ENCODE data around the gene PLEKHG4B. TPM values are rescaled to one million over a fixed set of nuclear protein-coding genes. Genes with fewer than 3 reads are reported as not detected.

Gene PLEKHG4B
- total RNA-seq, 2 experiments from 2014 or later = not detected

- H3K27me3 Mint-ChIP-seq = peaks cover 10% of the 10 kb centered on the region
- no peaks in the 10 kb centered on the region for H3K36me3 Mint-ChIP-seq (ENCODE audit: low read depth)
- no peaks in the 10 kb centered on the region for H3K9me3 Mint-ChIP-seq
- no peak for DNase-seq
- ChIA-PET CTCF (no interaction called here), POLR2A (no interaction called here)
- no peaks in the 10 kb centered on the region for H3K4me1 Mint-ChIP-seq (ENCODE audit: low read depth)
- no peak overlapping the region for H3K4me3 Mint-ChIP-seq
- no peak overlapping the region for H3K27ac Mint-ChIP-seq
- no peak for TF ChIP-seq CTCF (IDR thresholded peaks at IDR 0.05)
- intact Hi-C loops (cut with micrococcal nuclease) = no loop called here
- no peak for ATAC-seq
These were observed 18.0 kb upstream of the PLEKHG4B start for GRCh38 chr5:73768-74502.

DNA sequence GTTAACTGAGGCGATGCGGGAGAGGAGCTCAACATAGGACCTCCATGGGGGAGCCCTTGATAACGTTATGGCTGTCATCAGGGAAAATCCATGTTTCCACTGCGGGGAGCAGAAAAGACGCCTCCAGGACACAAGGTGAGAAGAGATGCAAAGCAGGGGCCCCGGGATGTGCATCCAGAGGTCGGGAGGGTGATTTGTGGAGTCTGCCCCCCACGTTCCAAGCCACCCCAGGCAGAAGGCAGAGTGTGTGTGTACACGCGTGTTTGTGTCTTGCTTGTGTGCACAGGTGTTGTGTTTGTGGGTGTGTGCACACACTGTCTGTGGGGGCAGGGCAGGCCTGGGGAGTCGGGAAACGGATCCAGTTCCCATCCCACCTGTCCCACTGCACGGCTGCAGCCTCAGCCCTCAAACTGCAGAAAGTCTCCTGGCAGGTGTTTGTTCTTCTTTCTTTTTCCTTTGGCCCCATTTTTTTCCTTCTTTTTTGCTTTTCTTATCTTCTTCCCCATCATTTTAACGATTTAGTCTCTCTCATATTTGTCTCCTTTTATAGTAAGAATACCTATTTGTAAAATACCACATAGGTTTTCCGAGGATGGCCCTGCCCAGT is 17.4 kb upstream of the PLEKHG4B start:
- Mint-ChIP-seq H3K27me3 (peaks cover 8% of the 10 kb centered on the region), H3K9me3 (no peaks in the 10 kb centered on the region), H3K4me1 (ENCODE audit: low read depth) (no peaks in the 10 kb centered on the region), H3K4me3 (no peak overlapping the region), H3K27ac (no peak overlapping the region), H3K36me3 (ENCODE audit: low read depth) (no peaks in the 10 kb centered on the region)
- ChIA-PET POLR2A (no interaction called here), CTCF (no interaction called here)
- ATAC-seq (no peak), DNase-seq (no peak)
- intact Hi-C loops (cut with micrococcal nuclease) = no loop called here
- no peak for TF ChIP-seq CTCF (IDR thresholded peaks at IDR 0.05)

DNA sequence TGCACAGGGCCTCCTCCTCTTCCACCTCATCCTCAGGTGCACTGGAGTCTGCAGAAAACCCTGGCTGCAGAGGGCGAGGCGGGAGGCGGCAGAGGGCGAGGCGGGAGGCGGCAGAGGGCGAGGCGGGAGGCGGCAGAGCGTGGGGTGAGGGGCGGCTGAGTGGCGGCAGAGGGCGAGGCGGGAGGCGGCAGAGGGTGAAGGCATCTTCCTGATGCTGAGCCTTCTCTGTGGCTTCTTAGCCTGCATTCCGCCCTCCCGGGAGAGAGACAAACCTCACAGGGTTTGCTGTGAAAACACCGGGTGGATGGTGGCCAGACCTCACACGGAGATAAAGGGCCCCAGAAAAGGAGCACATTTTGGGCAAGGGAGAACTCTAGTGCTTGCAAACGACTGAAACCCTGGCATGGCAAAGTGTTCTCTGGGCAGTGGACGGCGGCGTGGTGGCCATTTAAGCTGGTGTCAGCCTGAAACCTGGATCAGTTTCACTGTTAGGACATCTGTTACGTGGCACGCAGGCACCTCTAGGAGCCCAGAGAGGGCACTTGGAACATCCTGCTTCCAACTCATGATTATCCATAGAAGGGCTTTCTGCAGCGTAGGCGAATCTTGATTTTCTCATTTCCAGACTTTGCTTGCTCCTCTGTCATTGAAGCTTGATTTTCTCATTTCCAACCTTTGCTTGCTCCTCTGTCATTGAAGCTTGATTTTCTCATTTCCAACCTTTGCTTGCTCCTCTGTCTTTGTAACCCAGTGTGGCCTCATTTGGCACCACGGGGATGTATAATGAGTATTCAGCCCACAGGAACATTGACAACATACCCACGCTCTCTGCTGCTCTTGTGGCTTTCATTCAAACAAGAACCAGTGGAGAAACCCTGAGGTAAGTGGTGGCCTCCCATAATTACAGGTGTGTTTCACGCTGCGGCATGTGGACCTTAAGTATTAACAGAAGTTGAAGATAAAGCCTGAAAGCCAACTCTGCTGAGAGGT is 16.3 kb upstream of the PLEKHG4B start:
- Mint-ChIP-seq H3K4me3 (no peak overlapping the region), H3K27ac (no peak overlapping the region), H3K36me3 (ENCODE audit: low read depth) (no peaks in the 10 kb centered on the region), H3K27me3 (peaks cover 10% of the 10 kb centered on the region), H3K4me1 (ENCODE audit: low read depth) (no peaks in the 10 kb centered on the region), H3K9me3 (no peaks in the 10 kb centered on the region)
- DNase-seq (no peak), ATAC-seq (no peak)
- POLR2A ChIA-PET = no interaction called here
- CTCF ChIA-PET = no interaction called here
- intact Hi-C loops (cut with micrococcal nuclease) = no loop called here
- no peak for TF ChIP-seq CTCF (IDR thresholded peaks at IDR 0.05)

DNA sequence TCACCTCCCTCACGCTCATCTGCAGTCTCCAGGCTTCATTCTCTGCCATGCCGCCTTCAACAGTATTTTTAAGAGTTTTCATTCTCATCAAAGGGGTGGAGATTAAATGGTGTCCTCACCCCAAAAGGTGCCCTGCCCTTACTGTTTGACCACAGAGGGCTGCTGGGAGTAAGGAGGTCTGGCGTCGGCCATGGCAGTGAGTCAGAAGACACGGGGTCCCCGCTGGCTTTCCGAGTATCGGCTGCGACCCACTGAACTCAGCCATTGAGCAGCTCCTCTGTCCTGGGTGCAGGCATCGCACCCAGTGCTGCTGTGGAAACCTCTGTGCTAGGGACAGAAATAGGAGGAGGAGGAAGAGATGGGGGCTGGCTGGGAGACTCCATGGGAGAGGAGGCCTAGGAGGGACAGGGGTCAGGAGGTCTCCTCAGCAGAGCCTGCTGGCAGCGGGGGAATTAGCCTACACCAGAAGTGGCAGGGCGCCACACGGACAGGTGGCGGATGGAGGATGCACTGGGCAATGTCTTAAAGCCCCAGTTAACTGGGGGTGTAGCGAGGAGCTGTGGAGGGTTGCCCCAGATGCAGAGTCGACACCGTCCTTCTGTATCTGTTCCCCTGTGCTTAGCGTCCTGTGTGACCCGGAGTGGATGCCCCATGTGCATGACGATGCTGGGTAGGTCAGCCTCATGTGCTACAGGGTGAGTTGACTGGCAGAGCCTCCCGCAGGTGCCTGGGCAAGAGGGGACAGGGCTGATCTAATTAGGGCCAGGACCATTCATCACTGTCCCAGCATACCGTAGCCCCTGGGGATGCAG is 15.4 kb upstream of the PLEKHG4B start:
- no peak for ATAC-seq
- H3K27ac Mint-ChIP-seq = no peak overlapping the region
- H3K4me1 Mint-ChIP-seq (ENCODE audit: low read depth) = no peaks in the 10 kb centered on the region
- ChIA-PET CTCF (no interaction called here), POLR2A (no interaction called here)
- H3K4me3 Mint-ChIP-seq = no peak overlapping the region
- H3K27me3 Mint-ChIP-seq = peaks cover 9% of the 10 kb centered on the region
- TF ChIP-seq CTCF (IDR thresholded peaks at IDR 0.05) = no peak
- no peaks in the 10 kb centered on the region for H3K36me3 Mint-ChIP-seq (ENCODE audit: low read depth)
- no peaks in the 10 kb centered on the region for H3K9me3 Mint-ChIP-seq
- intact Hi-C loops (cut with micrococcal nuclease) = no loop called here
- DNase-seq = no peak

Measured in activated CD8-positive, alpha-beta T cell treated with anti-CD3 and anti-CD28 coated beads for 36 hours (primary cell).